Hematopoietic multipotent progenitor cell (in vitro differentiated cells): Measurements from ENCODE around the gene ZNF467. TPM values are rescaled to one million over a fixed set of nuclear protein-coding genes. Genes with fewer than 3 reads are reported as not detected.

Experiments used
- DNase-seq, 3 donors: peaks; one replicate each; pipeline ENCODE4 v3.0.0-alpha.2; 2011 to 2015; ENCODE audit warnings: low read depth in 2 of 3, low spot score in 2 of 3
- total RNA-seq: library from RNA; depleted of rRNA; stranded (reverse); fragments of >200 nt; gene quantifications from one replicate; pipeline ENCODE4 v1.2.3, GENCODE V29; 2012

ZNF467 gene
- total RNA-seq: 3.5 TPM

DNA sequence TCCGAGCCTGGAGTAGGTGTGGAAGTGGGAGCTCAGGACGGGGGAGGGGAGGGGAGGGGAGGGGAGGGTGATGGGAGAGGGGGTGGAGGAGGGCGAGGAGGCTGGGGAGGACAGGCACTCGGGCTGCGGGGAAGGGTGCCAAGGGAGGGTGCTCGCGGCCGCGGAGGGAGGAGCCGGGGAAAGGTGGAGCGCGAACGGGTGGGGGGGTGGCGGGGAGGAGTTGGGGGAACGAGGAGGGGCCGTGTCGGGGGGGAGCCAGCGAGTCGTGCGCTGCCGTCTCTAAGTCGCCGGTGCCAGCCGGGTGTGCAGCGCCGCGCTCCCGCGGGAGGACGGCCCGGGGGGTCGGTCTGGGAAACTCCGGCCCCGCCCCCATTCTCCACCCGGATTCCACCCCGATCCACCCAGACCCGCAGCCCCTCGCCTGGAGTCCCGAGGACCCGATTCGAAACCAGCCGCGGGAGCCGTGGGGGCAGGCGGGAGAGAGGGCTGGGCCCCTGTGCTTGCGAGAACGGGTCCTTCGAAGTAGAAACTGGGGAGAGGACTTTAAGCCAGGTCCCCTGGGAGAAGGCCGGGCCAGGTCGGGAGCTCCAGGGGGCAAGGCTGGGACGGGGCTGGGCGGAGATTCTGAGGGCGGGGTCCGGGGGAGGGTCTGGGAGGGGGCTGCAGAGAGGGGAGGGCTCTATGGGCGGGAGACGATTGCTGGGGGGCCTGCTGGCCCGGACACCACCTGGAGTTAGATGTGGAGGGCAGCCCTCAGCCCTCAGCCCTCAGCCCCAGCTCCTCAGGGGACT, at the start of gene ZNF467:
ZNF467 (minus strand) TSS at position 143 of the 791 bp plus-strand sequence. CDS start 2,556 bp downstream, outside the sequence.
- DNase-seq: peak; percentile 29 to 59 (median 56)

GRCh38 chr7:149822353-149822943, 49.1 kb upstream of the ZNF467 start:
- no peak for DNase-seq

DNA sequence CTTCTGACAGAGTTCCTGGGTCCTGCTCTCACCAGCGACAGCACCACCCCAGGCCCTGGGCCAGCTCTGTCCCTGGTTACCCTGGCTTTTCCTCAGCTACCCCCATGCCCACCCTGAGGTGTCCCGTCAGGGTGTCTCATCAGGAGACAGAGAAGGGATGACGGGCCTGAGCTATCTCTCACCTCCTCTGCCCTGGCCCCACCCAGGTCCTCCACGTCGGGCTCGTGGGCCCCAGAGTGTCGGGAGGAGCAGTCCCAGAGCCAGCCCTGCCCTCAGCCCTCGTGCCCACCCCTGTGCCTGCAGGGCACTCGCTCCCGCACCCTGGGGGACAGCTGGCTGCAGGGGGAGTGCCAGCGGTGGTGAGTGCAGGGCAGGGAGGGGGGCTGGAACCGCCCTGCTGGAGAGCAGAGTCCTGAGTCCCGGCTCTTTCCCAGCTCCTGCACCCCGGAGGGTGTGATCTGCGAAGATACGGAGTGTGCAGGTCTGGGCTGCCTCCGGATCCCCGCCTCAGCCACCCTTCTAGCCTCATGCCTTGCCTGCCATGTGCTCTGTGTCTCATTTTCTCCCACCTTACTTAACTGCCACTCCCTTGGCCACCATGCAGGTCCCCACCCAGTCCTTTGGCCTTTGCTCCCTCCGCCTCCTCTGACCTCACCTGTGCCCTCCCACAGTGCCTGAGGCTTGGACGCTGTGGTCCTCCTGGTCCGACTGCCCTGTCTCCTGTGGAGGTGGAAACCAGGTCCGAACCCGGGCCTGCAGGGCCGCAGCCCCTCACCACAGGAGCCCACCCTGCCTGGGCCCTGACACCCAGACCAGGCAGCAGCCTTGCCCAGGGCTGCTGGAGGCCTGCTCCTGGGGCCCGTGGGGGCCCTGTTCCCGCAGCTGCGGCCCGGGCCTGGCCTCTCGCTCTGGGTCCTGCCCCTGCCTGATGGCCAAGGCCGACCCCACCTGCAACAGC, 48.1 kb upstream of the ZNF467 start:
- no peak for DNase-seq

DNA sequence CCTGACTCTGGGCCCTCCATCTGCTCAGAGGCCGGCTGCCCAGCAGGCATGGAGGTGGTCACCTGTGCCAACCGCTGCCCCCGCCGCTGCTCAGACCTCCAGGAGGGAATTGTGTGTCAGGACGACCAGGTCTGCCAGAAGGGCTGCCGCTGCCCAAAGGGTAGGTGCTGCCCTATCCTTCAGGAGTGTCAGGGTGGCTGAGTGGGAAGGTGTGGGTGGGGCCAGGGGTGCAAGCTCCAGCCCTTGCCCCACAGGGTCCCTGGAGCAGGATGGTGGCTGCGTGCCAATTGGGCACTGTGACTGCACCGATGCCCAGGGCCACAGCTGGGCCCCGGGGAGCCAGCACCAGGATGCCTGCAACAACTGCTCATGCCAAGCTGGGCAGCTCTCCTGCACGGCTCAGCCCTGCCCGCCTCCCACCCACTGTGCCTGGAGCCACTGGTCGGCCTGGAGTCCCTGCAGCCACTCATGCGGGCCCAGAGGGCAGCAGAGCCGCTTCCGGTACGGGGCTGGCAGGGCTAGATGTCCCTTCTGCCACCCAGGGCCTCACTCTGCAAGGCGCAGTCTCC, 47.3 kb upstream of the ZNF467 start:
- no peak for DNase-seq

GRCh38 chr7:149819961-149820340, 46.6 kb upstream of the ZNF467 start:
- DNase-seq: no peak

DNA sequence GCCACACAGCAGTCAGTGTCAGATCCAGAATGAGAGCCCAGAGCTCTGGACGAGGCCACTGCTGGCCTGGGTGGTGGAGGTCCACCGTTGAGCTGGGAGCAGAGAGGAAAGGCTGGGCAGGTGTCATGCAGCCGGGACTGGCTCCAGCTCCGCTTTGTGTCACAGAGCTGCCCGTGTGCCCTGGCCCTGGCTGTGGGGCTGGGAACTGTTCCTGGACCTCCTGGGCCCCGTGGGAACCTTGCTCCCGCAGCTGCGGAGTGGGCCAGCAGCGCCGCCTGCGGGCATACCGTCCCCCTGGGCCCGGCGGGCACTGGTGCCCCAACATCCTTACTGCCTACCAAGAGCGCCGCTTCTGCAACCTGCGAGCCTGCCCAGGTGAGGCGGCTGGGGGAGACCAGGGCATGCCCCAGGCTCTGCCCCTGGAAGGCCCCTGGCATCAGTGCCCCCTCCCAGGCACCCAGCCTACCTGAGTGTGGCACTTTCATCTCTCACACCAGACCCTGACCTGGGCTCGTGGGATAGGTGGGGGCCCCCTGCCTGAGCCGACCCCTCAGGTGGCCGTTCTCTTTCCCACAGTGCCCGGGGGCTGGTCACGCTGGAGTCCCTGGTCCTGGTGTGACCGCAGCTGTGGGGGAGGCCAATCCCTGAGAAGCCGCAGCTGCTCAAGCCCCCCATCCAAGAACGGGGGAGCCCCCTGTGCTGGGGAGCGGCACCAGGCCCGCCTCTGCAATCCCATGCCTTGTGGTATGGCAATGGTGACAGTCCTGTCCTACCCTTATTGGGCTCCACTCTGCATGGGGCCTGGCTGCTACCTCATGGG, 46.0 kb upstream of the ZNF467 start:
- DNase-seq: no peak

- no peak for DNase-seq
Observed at GRCh38 chr7:149818536-149818840, 45.1 kb upstream of the ZNF467 start.

DNA sequence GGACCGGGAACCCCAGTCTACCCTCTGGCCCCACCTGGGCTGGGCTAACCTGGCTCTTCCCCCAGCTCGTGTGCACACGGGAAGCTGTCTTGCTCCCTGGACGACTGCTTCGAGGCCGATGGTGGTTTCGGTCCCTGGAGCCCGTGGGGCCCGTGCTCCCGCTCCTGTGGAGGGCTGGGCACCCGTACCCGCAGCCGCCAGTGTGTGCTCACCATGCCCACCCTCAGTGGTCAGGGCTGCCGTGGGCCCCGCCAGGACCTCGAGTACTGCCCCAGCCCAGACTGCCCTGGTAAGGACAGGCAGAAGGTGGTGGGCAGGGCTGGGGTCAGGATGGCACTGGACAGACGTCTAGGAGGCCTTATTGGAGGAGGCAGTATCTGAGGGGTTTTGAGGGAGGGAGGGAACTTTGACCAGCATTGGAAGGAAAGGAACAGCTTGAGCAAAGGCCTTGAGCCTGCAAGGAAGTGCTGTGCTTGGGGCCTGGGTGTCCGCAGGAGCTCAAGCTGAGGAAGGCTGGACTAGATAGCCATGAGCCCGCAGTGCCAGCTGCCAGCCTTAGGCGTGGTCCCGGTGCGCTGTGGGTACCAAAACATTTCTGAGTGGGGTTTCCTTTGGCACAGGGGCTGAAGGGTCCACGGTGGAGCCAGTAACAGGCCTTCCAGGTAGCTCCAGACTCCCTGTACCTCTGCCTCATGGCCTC, 44.6 kb upstream of the ZNF467 start:
- no peak for DNase-seq

DNA sequence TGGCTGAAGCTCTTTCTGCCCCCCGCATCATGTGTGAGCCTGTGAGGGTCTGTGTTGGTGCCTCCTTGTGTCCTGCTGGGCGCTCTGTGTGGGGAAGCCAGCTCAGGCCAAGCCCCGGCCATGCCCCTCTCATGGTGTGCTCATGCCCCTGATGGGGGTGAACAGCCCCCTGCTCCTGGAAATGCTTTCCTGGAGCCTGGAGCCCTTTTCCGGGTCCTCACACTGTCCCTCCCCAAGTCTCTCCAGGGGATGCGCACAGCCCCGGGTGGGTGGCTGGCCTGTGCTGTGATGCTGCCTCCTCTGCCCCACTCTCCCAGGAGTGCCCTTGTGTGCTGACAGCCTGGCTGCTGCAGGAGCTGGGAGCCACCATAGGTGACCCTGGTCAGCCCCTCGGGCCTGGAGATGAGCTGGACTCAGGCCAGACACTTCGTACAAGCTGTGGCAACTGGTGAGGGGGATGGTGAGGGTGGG, 43.9 kb upstream of the ZNF467 start:
- DNase-seq: no peak

- no peak for DNase-seq
Observed at GRCh38 chr7:149816794-149817193, 43.4 kb upstream of the ZNF467 start.

DNA sequence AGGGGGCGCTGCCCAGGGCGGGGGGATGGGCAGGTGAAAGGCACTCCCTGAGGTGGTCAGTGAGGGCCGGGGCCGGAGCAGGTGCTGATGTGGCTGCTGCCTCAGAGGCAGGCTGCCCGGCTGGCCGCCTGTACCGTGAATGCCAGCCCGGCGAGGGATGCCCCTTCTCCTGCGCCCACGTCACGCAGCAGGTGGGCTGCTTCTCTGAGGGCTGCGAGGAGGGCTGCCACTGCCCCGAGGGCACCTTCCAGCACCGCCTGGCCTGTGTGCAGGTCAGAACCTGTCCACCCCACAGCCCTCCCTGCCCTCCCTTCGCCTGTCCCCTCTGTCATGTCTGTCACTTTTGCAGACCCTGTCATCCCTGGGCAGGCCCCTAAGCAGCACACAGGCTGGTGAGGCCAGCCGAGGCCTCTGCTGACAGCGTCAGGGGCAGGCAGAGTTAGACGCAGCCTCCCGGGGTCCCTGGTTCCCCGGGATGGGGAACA, 42.9 kb upstream of the ZNF467 start:
- no peak for DNase-seq

DNA sequence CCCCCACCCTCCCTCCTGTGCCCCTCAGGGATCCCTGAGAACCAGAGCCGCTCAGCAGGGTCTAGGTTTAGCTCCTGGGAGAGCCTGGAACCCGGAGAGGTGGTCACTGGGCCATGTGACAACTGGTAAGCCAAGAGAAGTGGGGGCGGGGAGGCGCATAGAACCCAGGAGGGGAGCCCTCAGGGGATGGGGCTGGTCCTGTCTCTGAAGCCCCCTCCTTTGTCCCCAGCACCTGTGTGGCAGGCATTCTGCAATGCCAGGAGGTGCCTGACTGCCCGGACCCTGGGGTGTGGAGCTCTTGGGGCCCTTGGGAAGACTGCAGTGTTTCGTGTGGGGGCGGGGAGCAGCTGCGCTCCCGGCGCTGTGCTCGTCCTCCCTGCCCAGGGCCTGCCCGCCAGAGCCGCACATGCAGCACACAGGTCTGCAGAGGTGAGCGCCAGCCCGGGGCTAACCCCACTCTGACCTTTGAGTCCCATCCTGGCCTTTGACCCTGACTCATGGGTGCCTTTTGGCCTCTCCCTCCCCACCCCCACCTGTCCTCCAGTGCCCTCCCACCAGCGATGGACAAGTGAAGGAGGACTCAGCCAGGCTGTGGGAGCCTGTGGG, 42.4 kb upstream of the ZNF467 start:
- DNase-seq: no peak

DNA sequence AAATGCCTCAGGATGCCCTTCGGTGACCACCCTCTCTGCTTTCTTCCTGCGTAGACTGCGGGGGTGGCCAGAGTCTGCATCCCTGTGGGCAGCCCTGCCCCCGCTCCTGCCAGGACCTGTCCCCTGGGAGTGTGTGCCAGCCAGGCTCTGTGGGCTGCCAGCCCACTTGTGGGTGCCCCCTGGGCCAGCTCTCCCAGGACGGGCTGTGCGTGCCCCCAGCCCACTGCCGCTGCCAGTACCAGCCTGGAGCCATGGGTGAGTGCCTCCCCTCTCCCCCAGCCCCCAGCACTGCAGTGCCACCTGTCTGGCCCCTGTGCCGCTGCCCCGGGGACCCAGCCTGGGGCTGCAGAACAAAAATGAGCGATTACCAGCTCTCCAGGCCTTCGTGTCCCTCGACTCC, 41.7 kb upstream of the ZNF467 start:
- DNase-seq: no peak

- no peak for DNase-seq
Observed at GRCh38 chr7:149814494-149814893, 41.1 kb upstream of the ZNF467 start.

DNA sequence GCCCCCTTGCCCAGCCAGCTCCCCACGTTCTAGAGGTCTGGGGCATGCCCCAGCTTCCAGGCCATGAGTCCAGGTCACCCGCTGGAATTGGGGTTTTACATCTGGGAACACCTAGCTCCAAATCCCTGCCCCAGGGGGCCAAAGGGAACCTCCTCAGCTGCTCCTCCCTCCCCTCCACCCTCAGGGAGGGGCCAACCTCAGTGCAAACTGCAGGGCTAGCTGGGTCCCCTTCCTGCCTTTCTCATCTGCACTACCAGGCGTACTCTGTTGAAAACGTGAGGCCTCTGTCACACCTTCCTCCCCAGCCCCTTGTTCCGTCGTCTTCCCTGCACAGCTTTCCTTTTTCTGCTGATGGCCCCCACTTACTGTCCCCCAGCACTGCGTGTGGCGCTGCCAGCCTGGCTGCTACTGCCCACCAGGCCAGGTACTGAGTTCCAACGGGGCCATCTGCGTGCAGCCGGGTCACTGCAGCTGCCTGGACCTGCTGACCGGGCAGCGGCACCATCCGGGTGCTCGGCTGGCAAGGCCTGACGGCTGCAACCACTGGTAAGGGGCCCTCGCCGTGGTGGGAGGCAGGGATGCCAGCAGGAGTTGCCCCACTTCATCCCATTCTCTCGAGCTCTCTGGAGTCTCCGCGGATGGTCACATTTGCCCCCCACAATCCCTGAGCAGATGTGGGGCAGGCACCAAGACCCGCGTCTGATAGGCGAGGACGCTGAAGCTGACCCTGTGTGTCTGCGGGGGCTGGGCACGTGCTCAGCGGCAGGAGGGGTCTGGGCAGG, 40.1 kb upstream of the ZNF467 start:
- DNase-seq: no peak

DNA sequence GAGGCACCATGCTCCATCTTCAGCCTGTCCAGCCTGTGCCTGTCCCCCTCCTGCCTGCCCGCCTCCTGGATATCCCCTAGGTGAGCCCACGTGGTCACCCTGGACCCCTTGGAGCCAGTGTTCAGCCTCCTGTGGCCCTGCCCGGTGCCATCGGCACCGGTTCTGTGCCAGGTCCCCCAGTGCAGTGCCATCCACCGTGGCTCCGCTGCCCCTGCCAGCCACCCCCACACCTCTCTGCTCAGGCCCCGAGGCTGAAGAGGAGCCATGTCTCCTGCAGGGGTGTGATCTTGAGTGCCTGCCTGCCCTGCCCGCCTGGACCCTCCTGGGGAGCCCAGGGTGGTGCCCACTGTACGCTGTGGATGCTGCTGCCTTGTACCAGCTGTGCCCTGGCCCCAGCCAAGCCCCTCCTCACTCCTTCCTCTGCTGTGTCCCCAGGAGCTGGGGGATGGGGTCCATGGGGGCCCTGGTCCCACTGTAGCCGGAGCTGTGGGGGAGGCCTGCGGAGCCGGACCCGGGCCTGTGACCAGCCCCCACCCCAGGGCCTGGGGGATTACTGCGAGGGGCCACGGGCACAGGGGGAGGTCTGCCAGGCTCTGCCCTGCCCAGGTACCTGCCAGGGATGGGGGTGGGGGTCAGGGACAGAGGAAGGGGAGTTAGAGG, 38.6 kb upstream of the ZNF467 start:
- DNase-seq: no peak

DNA sequence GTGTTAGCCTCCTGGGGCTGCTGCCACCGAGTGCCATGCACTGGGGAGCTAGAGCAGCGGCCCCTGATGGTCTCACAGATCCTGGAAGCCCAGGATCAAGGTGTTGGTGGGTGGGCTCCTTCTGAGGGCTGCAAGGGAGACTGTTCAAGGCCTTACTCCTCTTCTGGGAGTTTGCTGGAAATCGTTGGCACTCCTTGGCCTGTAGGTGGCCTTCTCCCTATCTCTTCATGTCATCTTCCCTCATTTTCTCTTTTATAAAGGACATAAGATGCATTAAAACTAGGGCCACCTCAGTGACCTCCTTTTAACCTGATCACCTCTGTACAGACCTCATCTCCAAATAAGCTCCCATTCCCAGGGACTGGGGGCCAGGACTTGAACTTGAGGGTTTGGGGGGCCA, 37.8 kb upstream of the ZNF467 start:
- no peak for DNase-seq

- no peak for DNase-seq
Observed at GRCh38 chr7:149809215-149809614, 35.8 kb upstream of the ZNF467 start.
